Colon (tissue), 2 donors: ENCODE data around the gene LUZP1.

Experiments
- FAIRE-seq: peaks from 2 replicates; lab custom pipeline; 2012; peaks lifted over from hg19 to GRCh38; lab: Jason Lieb, UNC
- donor health status: control.
- donor health status: control.

Gene LUZP1

DNA sequence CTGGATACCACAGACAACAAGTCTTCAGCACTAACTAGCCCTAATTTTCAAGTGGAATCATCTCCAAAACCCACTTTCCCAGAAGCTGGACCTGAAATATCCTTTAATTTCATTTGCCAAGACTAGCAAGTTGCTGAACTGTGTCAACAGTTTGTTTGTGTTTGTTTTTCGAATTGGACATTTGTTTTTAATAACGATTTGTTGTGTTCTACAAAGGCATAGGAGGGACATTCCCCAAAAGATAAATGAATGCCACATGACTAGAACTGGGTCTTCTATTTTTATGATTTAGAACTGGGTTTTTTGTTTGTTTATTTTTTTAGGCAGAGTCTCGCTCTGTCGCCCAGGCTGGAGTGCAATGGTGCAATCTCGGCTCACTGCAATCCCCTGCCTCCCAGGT is 17.9 kb downstream of the LUZP1 start:
- FAIRE-seq: no peak

DNA sequence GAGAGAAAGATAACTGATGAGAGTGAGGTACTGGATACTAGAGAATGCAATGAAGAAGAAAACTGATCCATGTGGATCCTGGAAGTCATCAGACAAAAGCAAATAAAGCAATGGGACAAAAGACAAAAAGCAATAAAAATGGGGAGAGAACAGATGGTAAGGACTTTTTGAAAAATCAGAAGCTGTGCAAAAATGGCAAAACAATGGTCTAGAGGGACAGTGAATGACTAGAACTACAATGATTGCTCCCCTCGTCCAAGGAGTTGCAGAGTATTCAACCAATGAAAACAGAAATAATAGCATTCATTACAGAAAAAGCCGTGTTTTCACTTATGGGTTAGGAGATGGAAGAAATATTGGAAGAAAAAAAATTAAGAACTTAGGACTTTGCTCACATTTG is 18.5 kb downstream of the LUZP1 start:
- no peak for FAIRE-seq

DNA sequence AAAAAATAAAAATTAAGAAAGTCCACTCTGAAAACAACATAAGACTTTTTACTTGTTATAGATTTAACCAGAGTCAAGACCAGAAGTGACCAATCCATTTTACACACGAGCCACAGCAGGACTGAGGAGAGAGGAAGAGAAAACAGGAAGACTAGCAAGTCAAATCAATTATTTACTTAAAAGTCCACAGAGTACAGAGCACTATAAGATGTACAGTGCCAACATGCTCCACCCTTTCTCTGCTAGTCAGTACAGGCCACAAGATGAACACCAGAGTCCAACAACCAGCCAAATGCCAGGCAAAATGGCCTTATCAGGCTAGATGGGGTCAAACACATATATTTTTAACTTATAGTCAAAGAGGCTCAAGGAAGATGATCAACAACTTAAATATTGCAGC is 19.5 kb downstream of the LUZP1 start:
- FAIRE-seq: no peak

DNA sequence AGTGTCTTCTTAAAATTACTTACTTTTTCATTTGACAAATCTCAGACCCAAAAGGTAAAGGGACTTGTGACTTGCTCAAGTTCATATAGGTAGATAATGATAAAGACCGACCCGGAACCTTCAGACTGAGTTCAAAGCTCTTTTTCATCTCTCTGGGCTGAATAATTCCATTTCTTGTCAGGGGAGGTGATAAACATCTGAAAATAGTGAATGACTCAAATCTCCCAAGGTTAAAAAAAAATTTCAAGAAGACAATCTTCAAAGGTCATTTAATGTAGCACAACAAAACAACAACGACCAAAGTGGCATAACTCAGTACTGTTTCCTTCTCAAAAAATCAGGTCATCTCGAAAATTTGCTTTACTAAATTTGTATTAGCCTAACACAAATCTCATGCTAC is 20.6 kb downstream of the LUZP1 start:
- no peak for FAIRE-seq

DNA sequence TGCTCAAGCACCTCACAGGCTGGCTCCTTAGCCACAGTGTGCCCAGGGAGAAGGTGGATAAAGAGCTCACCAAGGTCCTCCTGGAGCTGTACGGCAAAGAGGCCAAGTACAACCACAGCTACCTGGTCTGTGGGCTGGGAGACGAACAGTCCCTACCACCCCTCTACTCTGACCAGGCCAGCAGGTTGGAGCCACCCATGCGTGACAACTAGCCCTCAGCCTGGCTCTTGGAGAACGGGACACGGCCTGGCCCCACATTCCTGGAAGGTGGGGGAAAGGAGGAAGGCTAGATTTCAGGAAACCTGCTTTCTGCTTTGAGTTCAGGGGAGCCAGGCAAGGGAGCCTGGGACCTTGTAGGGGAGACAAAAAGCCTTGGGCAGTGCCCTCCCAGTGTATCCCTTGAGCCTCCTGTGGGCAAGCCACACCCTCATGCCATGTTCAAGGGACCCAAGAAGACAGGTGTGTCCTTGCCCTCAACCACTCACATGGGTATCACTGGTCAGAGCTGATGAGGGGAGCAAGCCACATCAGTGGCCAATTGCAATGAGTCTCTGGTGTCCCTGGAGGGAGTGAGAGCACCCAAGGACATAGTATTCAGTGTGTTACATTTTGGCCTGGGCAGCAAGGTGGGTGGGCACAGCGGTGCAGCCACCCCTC is 27.6 kb downstream of the LUZP1 start:
- no peak for FAIRE-seq

DNA sequence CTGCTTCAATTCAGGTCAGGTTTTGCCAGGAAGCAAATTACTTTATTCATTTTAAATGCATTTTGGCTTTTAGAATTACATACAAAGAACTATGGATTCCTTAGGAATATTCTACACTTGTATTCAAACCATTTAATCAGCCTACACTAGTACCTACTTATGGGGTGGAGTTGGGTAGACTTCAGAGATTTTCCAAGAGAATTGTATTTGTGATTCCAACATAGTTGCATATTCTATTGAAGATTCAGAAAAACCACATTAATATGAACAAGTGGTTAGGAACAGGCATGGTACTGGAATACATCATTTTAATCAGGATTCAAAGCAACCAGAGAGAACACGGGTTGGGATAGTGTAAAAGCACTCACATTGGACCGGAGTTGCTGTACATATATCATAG is 33.4 kb downstream of the LUZP1 start:
- FAIRE-seq: no peak

DNA sequence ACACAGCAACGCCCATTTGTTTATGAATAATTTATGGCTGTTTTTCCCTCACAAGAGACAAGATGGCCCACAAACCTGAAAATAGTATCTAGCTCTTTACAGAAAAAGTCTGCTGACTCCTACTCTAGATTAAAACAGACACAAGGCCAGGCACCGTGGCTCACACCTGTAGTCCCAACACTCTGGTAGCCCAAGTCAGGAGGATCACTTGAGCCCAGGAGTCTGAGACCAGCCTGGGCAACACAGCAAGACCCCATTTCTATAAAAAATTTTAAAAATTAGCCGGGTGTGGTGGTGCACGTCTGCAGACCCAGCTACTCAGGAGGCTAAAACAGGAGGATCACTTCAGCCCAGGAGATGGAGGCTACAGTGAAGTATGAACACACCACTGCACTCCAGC is 34.6 kb downstream of the LUZP1 start:
- FAIRE-seq: no peak

DNA sequence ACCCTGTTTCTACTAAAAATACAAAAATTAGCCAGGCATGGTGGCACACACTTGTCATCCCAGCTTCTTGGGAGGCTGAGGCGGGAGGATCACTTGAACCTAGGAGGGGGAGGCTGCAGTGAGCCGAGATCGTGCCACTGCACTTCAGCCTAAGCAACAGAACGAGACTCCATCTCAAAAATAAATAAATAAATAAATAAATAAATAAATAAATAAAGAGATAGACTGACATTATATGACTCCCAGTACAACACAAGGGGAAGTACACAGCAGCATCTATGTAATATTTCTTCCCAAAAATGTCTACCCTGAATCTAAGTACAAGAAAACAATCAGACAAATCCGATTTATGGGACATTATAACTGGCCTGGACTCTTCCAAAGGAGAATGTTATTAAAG is 35.1 kb downstream of the LUZP1 start:
- FAIRE-seq: no peak

DNA sequence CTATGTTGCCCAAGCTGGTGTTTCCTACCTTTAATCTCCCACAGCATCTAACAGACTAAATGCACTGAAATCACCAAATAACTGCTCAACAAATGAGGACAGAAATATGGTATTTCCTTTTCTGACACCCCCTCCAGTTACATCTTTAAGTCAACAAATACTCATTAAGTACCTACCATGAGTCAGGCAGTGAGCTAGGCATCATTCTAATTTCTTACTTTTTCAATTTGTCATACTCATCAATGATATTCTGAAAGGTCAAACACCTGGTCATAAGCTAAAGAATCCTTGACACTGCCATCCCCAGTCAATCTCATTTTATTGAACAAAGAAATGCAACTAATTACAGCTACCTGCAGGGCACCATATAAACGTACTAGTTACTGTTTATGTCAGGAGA is 36.6 kb downstream of the LUZP1 start:
- FAIRE-seq: no peak

DNA sequence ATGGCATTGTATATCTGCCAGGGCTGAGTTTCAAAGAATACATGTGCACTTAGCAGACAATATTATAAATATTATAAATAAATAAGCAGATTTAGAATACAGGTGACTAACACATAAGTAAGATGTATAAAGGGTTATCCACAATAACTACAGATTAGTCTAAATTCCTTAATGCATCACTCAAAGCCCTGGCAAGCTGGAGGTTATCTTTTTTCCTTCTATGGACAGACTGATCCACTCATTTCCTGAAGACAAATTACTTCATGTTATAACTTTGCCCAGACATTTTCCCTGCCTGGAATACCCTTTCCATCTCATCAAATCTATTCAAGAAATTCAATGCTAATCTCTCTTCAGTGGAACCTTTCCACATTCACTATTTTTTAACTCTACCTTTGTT is 38.8 kb downstream of the LUZP1 start:
- no peak for FAIRE-seq

DNA sequence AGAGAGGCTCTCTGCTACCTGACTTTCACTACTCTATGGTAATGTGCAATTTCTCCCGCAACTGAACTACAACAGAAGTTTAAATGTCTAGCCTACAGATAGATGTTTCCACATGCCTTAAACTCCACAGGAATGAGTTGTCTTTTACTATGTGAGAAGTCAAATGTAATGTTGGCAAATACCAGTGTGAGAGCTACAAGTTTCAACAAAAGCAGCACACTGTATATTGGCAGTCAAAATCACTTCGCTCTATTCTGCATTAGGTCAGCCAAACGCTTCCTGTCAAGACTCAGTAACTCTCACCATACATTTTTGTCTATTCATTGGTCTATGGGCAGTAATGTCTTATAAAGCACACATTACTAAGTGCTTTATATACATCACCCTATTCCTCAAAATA is 41.9 kb downstream of the LUZP1 start:
- FAIRE-seq: no peak

DNA sequence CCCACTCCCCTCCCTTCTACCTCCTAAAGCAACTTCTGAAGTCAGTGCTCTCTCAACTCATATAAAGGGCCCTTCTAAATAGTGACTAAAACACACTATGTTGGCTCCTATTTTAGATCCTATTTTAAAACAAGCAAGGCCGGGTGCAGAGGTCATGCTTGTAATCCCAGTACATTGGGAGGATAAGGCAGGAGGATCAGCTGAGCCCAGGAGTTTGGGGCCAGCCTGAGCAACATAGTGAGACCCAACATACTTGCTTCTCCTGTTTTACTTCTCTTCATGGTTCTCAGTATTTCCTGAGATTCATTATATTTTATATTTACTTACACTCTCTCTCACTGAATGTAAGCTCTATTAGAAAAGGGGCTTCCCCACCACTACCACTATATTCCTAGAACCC is 42.5 kb downstream of the LUZP1 start:
- no peak for FAIRE-seq

DNA sequence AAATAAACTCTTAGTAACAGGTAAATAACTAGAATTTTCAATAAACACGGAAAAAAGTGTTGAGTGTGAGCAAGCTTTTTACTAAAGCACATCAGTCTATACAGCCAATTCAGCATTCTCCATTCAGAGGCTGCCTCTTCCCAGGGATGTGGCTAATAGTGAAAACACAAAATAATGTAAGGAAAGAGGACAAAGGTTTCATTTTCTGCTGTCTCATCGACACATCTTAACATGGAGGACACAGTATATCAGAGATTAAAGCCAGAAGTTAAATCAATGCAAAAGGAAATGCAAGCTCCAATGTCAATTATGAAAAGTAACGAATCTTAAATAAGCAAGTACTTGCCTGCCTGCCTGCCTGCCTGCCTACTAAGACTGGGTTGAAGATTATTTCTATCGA is 43.2 kb downstream of the LUZP1 start:
- no peak for FAIRE-seq

DNA sequence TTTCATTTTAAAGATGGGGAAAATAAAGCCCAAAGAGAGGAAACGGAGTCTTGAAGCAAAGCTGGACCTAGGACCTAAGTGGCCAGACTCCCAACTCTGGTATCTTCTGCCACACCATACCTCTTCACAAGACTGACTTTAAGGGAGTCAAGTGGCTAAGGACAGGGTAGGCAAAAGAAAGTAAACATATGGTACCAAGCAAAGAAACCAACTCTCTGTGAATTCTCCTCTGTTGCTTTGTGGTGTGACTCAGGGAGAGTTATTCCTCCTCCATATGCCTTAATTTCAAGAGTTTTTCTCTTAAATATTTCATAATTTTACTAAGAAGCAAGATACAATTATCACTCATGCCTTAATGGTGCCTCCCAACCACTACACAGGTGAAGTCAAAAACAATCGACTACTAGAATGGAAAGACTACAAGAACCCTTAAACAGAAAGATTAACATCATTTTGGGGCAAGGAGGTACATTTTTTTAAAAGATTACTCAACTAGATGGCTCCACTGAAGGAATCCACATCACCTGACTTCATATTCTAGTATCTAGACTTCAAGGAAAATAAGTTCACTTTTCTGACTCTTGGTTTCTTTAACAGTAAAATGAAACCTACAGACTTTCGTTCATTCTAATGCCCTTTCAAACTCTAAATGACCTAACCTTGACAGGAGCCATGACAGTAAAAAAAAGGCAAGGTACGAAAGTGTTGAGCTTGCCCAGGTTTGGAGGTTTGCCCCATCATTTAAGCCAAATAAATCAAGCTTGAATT is 44.2 kb downstream of the LUZP1 start:
- FAIRE-seq: no peak

DNA sequence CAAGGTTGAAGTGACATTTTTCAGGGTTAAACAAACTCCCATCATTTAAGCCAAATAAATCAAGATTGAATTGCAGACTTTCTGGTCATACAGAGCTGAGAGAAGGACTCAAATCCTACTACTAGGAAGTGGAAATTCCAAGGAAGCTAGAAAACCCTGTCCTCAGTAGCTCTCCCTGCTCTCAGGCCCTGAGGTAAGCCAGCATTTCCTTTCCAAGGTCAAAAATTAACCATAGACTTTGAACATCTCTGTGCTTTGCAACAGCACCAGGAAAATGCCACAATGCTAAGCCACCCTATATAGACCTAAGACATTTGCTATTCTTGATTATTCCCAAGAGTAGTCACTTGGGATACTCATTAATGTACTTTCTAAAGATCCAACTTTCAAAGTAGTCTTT is 45.1 kb downstream of the LUZP1 start:
- FAIRE-seq: no peak

DNA sequence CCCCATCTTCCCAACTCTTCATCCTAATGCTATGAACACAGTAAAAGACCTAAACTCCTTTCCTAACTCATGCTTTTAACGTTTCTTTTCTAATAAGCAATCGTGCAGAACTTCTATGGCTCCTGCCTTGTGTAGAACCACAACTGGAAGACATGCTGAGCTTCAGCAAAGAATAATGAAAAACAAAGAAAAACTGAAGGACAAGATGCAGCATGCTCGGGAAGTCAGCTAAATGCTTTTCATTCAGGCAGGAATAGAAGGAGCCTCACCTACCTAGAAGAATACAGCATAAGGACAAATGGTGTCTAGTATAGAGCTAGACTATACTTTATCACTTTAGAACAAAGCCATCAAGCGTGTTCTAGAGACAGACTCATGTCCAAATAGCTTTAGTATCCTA is 45.9 kb downstream of the LUZP1 start:
- FAIRE-seq: no peak

DNA sequence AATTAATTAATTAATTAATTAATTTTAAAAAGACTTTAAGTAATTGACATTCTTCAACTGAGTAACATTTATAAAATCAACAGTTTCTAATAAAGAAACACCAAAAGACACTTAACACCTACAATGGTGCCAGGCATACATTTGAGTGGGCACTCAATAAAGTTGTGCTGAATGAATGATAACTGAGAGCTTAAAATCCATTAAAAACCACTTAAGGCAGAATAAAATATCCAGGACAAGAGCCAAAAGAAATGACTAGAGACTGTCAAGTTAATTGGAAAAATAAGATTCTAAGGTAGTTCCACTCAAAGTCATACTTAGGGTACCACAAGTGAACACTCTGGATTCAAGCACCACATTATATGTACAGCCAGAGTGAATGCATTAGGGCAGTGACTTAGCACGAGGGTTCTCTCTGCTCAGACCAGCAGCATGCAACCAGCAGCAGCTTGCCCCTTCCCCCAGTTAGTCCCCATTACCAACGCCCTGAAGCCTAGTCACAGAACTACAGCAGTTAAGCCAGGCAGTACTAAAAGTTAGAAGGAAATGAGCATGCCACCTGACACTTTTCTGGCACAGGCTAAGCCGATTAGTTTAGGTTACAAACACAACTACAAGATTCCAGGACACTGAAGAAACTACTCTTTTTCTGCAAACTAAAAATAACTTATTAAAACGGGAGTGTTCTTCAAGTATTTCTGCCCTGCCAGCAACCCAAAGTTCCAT is 46.5 kb downstream of the LUZP1 start:
- FAIRE-seq: no peak

DNA sequence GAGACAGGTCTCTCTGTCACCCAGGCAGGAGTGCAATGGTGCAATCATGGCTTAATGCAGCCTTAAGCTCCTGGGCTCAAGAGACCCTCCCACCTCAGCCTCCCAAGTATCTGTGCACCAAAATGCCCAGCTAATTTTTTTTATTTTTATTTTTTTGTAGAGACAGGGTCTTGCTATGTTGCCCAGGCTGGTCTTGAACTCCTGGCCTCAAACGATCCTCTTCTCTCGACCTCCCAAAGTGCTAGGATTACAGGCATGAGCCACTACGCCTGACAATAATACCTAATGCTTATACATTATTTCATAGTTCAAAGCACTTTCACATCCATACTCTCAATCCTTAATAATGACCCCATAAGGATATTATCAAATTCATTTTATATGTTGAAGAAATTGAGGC is 48.3 kb downstream of the LUZP1 start:
- no peak for FAIRE-seq

DNA sequence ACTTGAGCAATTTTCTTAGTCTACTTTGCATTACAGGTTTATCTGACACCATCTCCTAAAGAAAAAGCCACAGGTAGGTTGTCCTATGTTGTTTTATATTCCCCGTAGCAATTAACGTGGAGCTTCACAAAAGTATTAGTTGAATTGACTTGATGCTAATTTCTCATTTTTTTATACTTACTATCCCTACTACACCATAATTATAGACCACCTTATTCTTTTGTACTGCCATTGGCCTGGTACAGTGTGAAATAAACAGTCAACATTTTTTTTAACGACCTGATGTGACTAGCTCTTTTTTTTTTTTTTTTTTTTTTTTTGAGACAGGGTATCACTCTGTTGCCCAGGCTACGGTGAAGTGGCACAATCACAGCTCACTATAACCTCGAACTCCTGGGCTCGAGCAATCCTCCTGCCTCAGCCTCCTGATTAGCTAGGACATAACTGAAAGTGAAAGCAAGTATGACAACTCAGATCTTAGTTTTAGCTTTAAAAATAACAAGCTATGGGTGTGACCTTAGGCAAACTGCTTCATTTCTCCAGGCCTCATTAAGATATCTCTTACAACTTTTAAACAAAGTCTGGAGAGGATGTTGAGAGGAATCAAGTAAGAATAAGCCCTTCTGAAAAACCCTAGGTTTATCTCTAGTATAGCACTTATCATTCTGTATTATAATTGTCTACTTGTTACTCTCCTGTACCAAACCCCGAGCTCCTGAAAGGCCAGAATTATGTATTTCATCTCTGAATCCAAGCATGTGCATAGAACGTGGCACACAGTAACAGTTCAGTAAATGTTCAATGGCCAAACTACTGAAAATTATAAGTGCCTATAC is 49.5 kb downstream of the LUZP1 start:
- no peak for FAIRE-seq

DNA sequence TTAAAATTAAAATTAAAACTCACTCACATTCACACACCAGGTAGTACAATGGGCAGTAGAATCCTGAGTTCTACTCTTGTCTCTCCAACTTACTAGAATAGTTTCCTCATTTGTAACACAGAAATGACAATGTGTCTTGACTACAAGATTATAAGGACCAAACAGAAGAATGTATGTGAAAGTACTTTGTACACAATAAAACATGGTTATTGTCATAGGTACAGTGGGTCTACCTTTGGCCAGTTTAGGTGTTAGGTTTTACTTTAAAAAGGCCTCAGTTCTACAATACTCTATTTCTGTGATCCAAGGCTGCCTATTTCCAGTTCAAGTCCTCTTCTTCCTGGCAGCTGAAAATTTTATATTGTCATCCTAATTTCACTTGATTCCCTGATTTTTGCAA is 50.2 kb downstream of the LUZP1 start:
- no peak for FAIRE-seq

DNA sequence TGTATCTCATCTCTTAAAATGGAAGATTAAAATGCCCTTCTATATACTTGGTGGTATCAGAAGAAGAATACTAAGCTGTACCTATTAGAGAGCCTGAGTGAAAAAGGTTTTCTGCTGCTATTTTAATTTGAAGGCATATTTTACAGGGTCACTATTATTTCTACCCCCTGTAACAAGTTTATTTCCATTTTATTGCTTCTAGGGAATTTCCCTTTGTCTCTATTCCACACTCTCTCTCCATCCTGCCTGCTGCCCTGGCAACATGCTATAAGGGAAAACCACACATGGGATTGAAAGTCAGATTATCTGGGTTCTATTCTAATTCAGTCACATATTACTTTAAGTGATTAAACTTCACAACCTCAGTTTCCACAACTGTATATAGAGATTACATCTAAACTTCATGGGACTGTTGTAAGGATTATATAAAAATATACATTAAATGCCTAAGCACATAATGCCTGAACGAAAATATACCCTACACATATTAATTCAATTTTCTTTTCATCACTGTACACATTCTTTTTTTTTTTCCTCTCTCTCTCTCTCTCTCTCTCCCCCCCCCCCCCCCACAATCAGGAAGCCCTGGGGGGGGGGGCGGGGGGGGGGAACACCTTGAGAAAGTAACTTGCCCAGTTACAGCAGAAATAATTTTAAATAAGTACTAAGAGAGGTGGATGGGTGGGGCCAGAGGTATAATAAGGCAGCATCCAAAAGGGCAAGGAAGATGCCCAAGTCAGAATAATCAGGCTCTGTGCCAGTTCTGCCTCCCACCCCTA is 51.5 kb downstream of the LUZP1 start:
- no peak for FAIRE-seq
